Inferior parietal cortex (tissue), 1 donor: Measurements from ENCODE around the gene EQTN.

Experiments used
- DNase-seq: peaks from one replicate; pipeline ENCODE4 v3.0.0-alpha.2; 2016; ENCODE audit errors: extremely low spot score

EQTN gene

GRCh38 chr9:27297050-27297449, at the start of gene EQTN:
TSS of gene EQTN (minus strand) at chr9:27297150. CDS start at chr9:27297055, 95 bp downstream.
- no peak for DNase-seq

- DNase-seq: peak; percentile 39
These were observed 47.8 kb upstream of the EQTN start for GRCh38 chr9:27344776-27345175.

- DNase-seq: no peak
These were observed 44.8 kb upstream of the EQTN start for GRCh38 chr9:27341545-27342294.

GRCh38 chr9:27340961-27341511, 44.1 kb upstream of the EQTN start:
- DNase-seq: no peak

GRCh38 chr9:27340285-27340674, 43.3 kb upstream of the EQTN start:
- no peak for DNase-seq

GRCh38 chr9:27339661-27340284, 42.8 kb upstream of the EQTN start:
- no peak for DNase-seq

GRCh38 chr9:27338527-27338903, 41.6 kb upstream of the EQTN start:
- no peak for DNase-seq

- no peak for DNase-seq
These were observed 41.0 kb upstream of the EQTN start for GRCh38 chr9:27337833-27338526.

- no peak for DNase-seq
These were observed 40.3 kb upstream of the EQTN start for GRCh38 chr9:27337236-27337635.

- DNase-seq: no peak
These were observed 39.9 kb upstream of the EQTN start for GRCh38 chr9:27336829-27337228.

GRCh38 chr9:27336126-27336525, 39.2 kb upstream of the EQTN start:
- no peak for DNase-seq

GRCh38 chr9:27335075-27335474, 38.1 kb upstream of the EQTN start:
- no peak for DNase-seq

- peak; percentile 97 for DNase-seq
These were observed 36.5 kb upstream of the EQTN start for GRCh38 chr9:27333241-27334052.

- no peak for DNase-seq
These were observed 34.4 kb upstream of the EQTN start for GRCh38 chr9:27331393-27331792.

- DNase-seq: no peak
These were observed 32.3 kb upstream of the EQTN start for GRCh38 chr9:27329291-27329690.

GRCh38 chr9:27328483-27328882, 31.5 kb upstream of the EQTN start:
- no peak for DNase-seq

GRCh38 chr9:27311184-27311583, 14.2 kb upstream of the EQTN start:
- DNase-seq: no peak

GRCh38 chr9:27310582-27310981, 13.6 kb upstream of the EQTN start:
- no peak for DNase-seq

GRCh38 chr9:27308691-27309390, 11.9 kb upstream of the EQTN start:
- DNase-seq: no peak

- DNase-seq: no peak
These were observed 7.6 kb upstream of the EQTN start for GRCh38 chr9:27304521-27304920.

- no peak for DNase-seq
These were observed 6.3 kb upstream of the EQTN start for GRCh38 chr9:27303219-27303618.
